Liver (tissue), 3 donors: ENCODE data around the gene CERKL.

ENCODE experiments used
- CTCF ChIP-seq: fragments of 150-350 bp; IDR thresholded peaks from 2 replicates; pipeline ENCODE4 v1.5.1; 2017; ENCODE audit warnings: improper control_type of control experiment, low read depth, low read length; ENCODE audit not compliant: missing input control
- EGR1 ChIP-seq, 2 donors: IDR thresholded peaks; 2 replicates each; pipeline ENCODE4 v1.6.1; 2016 to 2018; ENCODE audit warnings: antibody characterized with exemption in 2 of 2, low read depth in 2 of 2
- GABPA ChIP-seq, 2 donors: IDR thresholded peaks in 1 of 2; conservative IDR thresholded peaks in 1 of 2; 2 replicates each; pipeline ENCODE4 v1.6.1; 2016; ENCODE audit warnings: antibody characterized with exemption in 2 of 2, mild to moderate bottlenecking in 1 of 2, moderate library complexity in 1 of 2
- JUND ChIP-seq, 2 donors: IDR thresholded peaks; 2 replicates each; pipeline ENCODE4 v1.6.1; 2016; ENCODE audit warnings: antibody characterized with exemption in 2 of 2
- MAX ChIP-seq: IDR thresholded peaks from 2 replicates; pipeline ENCODE4 v1.6.1; 2016; ENCODE audit warnings: antibody characterized with exemption
- RXRA ChIP-seq, 2 donors: IDR thresholded peaks; 2 replicates each; pipeline ENCODE4 v1.6.1; 2017 to 2018; ENCODE audit warnings: antibody characterized with exemption in 2 of 2, mild to moderate bottlenecking in 1 of 2
- SP1 ChIP-seq: IDR thresholded peaks from 2 replicates; pipeline ENCODE4 v1.6.1; 2018; ENCODE audit warnings: antibody characterized with exemption, mild to moderate bottlenecking
- YY1 ChIP-seq: IDR thresholded peaks from 2 replicates; pipeline ENCODE4 v1.6.1; 2016; ENCODE audit warnings: antibody characterized with exemption, mild to moderate bottlenecking
- TF ChIP-seq, protein P1 (sequence below): IDR thresholded peaks from 2 replicates; pipeline ENCODE4 v1.6.1; 2016; ENCODE audit warnings: antibody characterized with exemption, mild to moderate bottlenecking
- donor health status: healthy.
- donor health status: healthy.

GRCh38 chr2:181542170-181542569 lies 114.7 kb downstream of the CERKL start:
- TF ChIP-seq CTCF (no peak), JUND (IDR thresholded peaks at IDR 0.05) (no peak), MAX (no peak), YY1 (no peak), SP1 (no peak), EGR1 (IDR thresholded peaks at IDR 0.05; ENCODE audit: low read depth in 2 of 2) (no peak), GABPA (IDR thresholded peaks at IDR 0.05 in 1 of 2, conservative IDR thresholded peaks at IDR 0.05 in 1 of 2) (no peak), RXRA (IDR thresholded peaks at IDR 0.05) (no peak)
- TF ChIP-seq, protein P1, sequence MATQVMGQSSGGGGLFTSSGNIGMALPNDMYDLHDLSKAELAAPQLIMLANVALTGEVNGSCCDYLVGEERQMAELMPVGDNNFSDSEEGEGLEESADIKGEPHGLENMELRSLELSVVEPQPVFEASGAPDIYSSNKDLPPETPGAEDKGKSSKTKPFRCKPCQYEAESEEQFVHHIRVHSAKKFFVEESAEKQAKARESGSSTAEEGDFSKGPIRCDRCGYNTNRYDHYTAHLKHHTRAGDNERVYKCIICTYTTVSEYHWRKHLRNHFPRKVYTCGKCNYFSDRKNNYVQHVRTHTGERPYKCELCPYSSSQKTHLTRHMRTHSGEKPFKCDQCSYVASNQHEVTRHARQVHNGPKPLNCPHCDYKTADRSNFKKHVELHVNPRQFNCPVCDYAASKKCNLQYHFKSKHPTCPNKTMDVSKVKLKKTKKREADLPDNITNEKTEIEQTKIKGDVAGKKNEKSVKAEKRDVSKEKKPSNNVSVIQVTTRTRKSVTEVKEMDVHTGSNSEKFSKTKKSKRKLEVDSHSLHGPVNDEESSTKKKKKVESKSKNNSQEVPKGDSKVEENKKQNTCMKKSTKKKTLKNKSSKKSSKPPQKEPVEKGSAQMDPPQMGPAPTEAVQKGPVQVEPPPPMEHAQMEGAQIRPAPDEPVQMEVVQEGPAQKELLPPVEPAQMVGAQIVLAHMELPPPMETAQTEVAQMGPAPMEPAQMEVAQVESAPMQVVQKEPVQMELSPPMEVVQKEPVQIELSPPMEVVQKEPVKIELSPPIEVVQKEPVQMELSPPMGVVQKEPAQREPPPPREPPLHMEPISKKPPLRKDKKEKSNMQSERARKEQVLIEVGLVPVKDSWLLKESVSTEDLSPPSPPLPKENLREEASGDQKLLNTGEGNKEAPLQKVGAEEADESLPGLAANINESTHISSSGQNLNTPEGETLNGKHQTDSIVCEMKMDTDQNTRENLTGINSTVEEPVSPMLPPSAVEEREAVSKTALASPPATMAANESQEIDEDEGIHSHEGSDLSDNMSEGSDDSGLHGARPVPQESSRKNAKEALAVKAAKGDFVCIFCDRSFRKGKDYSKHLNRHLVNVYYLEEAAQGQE: no peak
